Effector memory CD8-positive, alpha-beta T cell (primary cell): ENCODE data around the gene SPATA13.
"Not testable (repeated sequence)": the region's sequence is repeated elsewhere in the genome, so short reads cannot be mapped to it uniquely, and the experiment has no call there.

Experiments used
- ATAC-seq: fragments of 150-1000 bp; cut with Tn5 transposase; replicated peaks from 2 replicates; pipeline ENCODE4 v1.10.0; 2021; ENCODE audit warnings: mild to moderate bottlenecking, moderate library complexity
- DNase-seq, 3 experiments: peaks; one replicate each; pipeline ENCODE4 v3.0.0; 2021
- H3K27ac Mint-ChIP-seq, 2 donors: one replicate each; pipeline ENCODE4 v1.8.0; 2022; ENCODE audit warnings: mild to moderate bottlenecking in 2 of 2, mixed read lengths in 2 of 2, moderate library complexity in 2 of 2
- H3K27me3 Mint-ChIP-seq, 2 donors: one replicate each; pipeline ENCODE4 v1.8.0; 2022; ENCODE audit warnings: mixed read lengths in 2 of 2
- H3K36me3 Mint-ChIP-seq: one replicate; pipeline ENCODE4 v1.8.0; 2022; ENCODE audit warnings: mild to moderate bottlenecking, moderate library complexity, mixed read lengths; ENCODE audit not compliant: insufficient read depth
- H3K4me1 Mint-ChIP-seq, 2 donors: one replicate each; pipeline ENCODE4 v1.8.0; 2022; ENCODE audit warnings: low read depth in 2 of 2, mixed read lengths in 2 of 2
- H3K4me3 Mint-ChIP-seq, 2 donors: one replicate each; pipeline ENCODE4 v1.8.0; 2022; ENCODE audit warnings: mild to moderate bottlenecking in 2 of 2, mixed read lengths in 2 of 2, moderate library complexity in 2 of 2
- H3K9me3 Mint-ChIP-seq, 2 donors: one replicate each; pipeline ENCODE4 v1.8.0; 2022; ENCODE audit warnings: mixed read lengths in 2 of 2

SPATA13 gene

DNA sequence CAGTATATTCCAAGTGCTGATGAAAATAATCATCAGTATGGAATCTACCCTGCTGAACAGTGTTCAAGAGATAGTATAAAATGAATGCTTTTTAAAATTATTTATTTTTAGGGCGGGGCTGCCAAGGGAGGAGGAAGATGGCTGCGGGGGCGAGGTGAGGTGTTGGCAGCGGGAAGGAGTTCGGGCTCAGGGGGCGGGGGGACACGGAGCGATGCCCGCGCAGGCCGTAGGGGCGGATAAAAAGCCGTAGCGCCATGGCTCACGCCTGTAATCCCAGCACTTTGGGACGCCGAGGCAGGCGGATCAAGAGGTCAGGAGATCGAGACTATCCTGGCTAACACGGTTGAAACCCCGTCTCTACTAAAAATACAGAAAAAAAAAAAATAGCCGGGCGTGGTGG lies 167.1 kb downstream of the SPATA13 start:
- H3K9me3 Mint-ChIP-seq, H3K4me3 Mint-ChIP-seq, H3K4me1 Mint-ChIP-seq: not testable (repeated sequence)

DNA sequence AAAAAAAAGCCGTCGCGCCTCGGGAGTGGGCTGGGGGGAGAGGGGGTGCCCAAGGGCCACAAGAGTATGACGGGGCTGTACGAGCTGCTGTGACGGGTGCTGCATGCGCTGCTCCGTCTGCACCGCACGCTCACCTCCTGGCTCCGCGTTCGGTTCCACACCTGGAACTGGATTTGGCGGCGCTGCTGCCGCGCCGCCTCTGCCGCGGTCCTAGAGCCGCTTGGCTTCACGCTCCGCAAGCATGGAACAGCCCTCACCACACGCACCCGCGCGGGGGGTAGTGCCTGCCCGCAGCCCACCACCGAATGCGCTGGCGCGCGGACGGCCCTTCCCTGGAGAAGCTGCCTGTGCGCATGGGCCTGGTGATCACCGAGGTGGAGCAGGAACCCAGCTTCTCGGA lies 167.6 kb downstream of the SPATA13 start:
- no peak overlapping the region for H3K27ac Mint-ChIP-seq
- ATAC-seq (no peak), DNase-seq (no peak)
- H3K9me3 Mint-ChIP-seq = no peaks in the 10 kb centered on the region
- no peaks in the 10 kb centered on the region for H3K4me1 Mint-ChIP-seq
- H3K27me3 Mint-ChIP-seq = peaks cover 38 to 60% of the 10 kb centered on the region in 2 donors
- H3K36me3 Mint-ChIP-seq = no peaks in the 10 kb centered on the region
- no peak overlapping the region for H3K4me3 Mint-ChIP-seq

More for the DNA sequence above, 167.1 kb downstream of the SPATA13 start:
- ATAC-seq, H3K36me3 Mint-ChIP-seq, DNase-seq, H3K27ac Mint-ChIP-seq: not testable (repeated sequence)
- peaks cover 37 to 60% of the 10 kb centered on the region in 2 donors for H3K27me3 Mint-ChIP-seq

DNA sequence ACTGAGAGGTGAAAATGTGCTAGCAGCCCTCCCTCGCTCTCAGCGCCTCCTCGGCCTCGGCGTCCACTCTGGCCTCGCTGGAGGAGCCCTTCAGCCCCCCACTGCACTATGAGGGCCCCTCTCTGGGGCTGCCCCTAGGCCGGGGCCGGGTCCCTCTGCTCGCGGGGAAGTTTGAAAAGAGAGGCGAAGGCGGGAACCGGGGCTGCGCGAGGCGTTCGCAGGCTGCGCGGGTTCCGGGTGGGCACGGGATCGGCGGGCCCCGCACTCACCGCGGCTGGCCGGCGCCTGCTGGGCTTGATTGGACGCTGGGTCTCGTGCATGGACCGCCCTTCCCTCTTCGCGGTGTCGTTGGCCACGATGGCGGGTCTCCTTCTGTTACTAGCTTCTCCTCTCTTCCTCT lies 178.2 kb downstream of the SPATA13 start:
- peaks cover 0 to 2% of the 10 kb centered on the region in 2 donors for H3K4me1 Mint-ChIP-seq
- H3K4me3 Mint-ChIP-seq = no peak overlapping the region
- no peaks in the 10 kb centered on the region for H3K36me3 Mint-ChIP-seq
- no peak for ATAC-seq
- H3K27ac Mint-ChIP-seq = no peak overlapping the region
- peaks cover 17 to 35% of the 10 kb centered on the region in 2 donors for H3K27me3 Mint-ChIP-seq
- no peak for DNase-seq
- no peaks in the 10 kb centered on the region for H3K9me3 Mint-ChIP-seq

DNA sequence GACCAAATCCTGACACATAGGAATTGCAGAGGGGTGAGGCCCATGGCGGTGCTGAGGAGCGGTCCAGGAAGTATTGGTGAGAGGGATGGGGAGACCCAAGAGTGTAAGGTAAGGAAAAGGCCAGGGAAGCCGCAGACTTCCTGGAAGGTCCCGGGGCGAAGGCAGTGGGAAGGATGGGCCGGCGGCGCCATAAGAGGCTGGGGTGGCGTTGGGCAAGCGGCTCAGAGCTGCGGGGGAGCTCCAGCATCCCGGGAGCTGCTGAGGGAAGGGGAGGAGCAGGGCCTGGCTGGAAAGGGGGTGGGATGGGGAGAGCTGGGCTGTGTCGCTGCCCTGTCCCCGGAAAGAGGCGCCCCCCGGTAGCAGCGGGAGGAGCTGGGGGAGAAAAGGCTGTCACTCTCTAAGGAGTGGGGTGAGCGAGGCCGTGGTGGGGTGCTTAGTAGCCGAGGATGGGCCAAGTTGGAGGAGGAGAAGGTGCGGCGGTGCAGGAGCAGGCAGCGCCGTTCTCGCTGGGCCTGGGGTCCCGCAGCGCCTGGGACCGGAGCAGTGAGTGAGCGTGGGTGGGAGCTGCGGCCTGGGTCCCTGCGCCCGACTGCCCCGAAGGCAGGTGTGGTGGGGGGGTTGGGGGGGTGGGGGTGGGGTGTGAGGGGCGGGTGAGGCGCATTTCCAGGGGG lies 179.6 kb downstream of the SPATA13 start:
- Mint-ChIP-seq H3K4me1 (peaks cover 0 to 2% of the 10 kb centered on the region in 2 donors), H3K27ac (no peak overlapping the region), H3K36me3 (no peaks in the 10 kb centered on the region), H3K27me3 (peaks cover 13 to 21% of the 10 kb centered on the region in 2 donors), H3K4me3 (no peak overlapping the region), H3K9me3 (no peaks in the 10 kb centered on the region)
- no peak for DNase-seq
- no peak for ATAC-seq

DNA sequence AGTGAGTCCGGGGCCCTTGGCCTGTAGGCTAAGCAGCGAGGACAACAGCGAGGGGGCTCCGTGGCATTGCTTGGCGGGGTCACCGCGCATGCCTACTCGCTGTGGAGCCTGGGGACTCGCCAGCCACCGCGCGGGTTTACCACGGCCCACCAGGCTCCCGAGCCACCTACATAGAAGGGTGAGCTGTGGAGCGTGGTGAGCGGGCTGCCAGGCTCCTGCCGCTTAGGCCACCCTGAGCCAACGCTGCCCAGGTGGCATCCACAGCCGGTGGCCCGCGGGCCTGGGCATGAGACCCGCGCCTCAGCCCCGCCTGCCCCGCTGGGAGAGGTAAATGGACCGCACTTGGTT lies 180.1 kb downstream of the SPATA13 start:
- H3K4me3 Mint-ChIP-seq = no peak overlapping the region
- H3K27ac Mint-ChIP-seq = no peak overlapping the region
- DNase-seq (no peak), ATAC-seq (no peak)
- H3K4me1 Mint-ChIP-seq = peaks cover 0 to 2% of the 10 kb centered on the region in 2 donors
- H3K9me3 Mint-ChIP-seq = no peaks in the 10 kb centered on the region
- H3K36me3 Mint-ChIP-seq = no peaks in the 10 kb centered on the region
- H3K27me3 Mint-ChIP-seq = peaks cover 14 to 16% of the 10 kb centered on the region in 2 donors

DNA sequence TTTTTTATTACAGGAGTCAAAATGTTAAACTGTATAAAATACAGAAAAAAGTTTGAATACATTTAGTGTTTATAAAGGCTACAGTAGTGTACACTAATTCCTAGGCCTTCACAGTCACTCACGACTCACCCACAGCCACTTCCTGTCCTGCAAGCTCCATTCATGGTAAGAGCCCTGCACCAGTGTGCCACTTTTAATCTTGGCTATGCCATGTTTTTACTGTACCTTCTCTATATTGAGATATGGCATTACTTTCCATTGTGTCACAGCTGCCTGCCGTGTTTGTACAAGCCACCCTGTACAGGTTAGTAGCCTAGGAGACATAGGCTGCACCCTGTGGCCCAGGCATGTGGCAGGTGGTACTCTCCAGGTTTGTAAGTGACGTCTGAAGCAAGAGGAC lies 180.9 kb downstream of the SPATA13 start:
- ATAC-seq (no peak), DNase-seq (no peak)
- H3K27ac Mint-ChIP-seq = no peak overlapping the region
- no peaks in the 10 kb centered on the region for H3K9me3 Mint-ChIP-seq
- H3K4me1 Mint-ChIP-seq = peaks cover 0 to 2% of the 10 kb centered on the region in 2 donors
- peaks cover 10 to 14% of the 10 kb centered on the region in 2 donors for H3K27me3 Mint-ChIP-seq
- H3K36me3 Mint-ChIP-seq = no peaks in the 10 kb centered on the region
- no peak overlapping the region for H3K4me3 Mint-ChIP-seq

DNA sequence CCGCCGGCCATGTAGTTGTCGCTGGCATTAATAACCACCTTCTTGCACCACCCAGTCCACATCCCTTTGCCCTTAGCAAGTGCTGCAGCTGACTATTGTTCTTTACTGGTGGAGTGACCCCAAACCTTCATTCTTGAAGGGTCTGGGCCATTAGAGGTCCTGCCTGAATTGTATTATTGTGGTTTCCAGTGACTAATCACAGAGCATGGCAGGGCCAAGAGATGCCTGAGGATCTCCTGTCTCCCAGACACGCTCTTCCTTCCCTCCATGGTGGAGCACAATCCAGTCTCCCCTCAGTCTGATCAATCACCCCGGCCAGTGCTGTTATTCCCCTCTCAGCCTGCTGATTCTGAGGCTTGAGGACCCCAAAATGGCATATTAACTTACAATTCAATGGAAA lies 187.9 kb downstream of the SPATA13 start:
- no peak for ATAC-seq
- Mint-ChIP-seq H3K9me3 (no peaks in the 10 kb centered on the region), H3K36me3 (no peaks in the 10 kb centered on the region), H3K4me1 (no peaks in the 10 kb centered on the region), H3K4me3 (no peak overlapping the region), H3K27me3 (peaks cover 0 to 7% of the 10 kb centered on the region in 2 donors), H3K27ac (no peak overlapping the region)
- no peak for DNase-seq

DNA sequence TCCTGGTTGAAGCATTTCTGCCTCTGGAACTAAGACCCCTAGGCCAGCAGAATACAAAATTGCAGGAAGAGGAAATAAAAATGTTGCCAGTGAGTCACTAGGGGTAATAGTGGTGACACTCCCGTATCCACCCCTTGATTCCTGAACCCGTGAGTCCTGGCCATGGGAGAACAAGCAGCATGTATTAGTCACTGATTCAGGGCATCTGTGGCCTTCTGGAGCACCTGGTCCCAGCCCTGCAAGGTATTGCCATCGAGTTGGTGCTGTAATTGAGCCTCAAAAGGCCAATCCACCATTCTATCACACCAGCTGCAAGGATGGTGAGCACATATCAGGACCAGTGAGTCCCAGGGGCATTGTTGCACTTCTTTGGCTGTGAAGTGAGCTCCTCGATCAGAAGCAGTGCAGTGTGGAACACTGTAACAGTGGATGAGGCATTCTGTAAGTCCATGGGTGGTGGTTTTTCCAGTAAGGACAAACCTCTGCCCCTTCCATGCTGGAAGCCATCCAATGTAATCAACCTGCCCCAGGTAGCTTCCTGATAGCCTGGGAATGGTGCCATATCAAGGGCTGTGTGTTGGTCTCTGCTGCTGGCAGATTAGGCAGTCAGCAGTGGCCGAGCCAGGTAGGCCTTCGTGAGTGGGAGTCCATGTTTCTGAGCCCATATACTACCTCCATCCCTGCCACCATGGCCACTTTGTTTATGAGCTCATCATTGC lies 188.4 kb downstream of the SPATA13 start:
- no peak overlapping the region for H3K4me3 Mint-ChIP-seq
- no peaks in the 10 kb centered on the region for H3K36me3 Mint-ChIP-seq
- no peak for DNase-seq
- no peaks in the 10 kb centered on the region for H3K4me1 Mint-ChIP-seq
- peaks cover 0 to 7% of the 10 kb centered on the region in 2 donors for H3K27me3 Mint-ChIP-seq
- H3K9me3 Mint-ChIP-seq = no peaks in the 10 kb centered on the region
- no peak for ATAC-seq
- no peak overlapping the region for H3K27ac Mint-ChIP-seq

DNA sequence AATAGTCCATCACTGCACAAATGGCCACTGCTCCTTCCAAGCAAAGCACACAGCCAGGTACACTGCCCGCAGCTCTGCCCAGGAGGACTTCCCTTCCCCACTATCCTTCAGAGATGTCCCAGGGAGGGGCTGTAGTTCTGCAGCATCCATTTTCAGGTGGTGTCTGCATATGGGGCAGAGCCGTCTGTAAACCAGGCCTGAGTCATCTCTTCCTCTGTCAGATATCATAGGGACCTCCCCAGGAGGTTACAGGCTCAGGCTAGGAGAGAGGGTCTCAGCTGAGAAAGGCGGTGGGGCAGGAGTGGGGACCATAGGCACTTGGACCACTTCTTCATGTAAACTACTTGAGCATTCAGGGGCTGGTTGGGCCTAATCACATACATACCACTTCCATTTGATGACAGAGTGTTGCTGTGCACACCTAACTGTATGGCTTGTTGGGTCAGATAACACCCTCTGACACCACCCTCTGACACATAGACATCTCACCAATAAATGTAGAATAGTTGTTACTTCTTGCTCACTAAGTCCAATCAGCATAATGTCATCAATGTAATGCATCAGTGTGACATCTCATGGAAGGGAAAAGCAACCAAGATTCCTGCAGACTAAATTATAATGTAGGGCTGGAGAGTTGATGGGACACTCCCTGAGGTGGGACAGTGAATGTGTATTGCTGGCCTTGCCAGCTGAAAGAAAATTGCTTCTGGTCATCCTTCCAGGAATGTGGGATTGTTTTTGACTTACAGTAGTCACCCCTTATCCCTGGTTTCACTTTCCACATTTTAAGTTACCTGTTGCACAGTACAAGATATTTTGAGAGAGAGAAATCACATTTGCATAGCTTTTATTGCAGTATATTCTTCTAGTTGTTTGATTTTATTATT lies 189.5 kb downstream of the SPATA13 start:
- H3K27ac Mint-ChIP-seq, DNase-seq, H3K4me3 Mint-ChIP-seq, H3K27me3 Mint-ChIP-seq, H3K9me3 Mint-ChIP-seq, ATAC-seq, H3K4me1 Mint-ChIP-seq, H3K36me3 Mint-ChIP-seq: not testable (repeated sequence)

DNA sequence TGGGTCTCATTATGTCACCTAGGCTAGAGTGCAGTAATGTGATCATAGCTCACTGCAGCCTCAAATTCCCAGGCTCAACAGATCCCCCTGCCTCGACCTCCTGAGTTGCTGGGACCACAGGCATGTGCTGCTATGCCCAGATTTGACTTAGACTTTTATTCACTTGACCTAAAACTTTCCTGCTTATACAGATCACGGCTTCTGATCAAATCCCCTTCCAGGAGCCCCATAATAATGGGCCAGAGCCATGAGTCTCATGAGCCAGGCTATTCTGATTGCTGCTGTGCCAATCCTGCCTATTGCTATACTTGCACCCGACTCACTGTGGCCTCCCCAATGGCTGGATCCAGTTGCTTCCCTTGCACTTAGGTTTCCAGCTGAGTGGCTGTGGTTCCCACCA lies 190.9 kb downstream of the SPATA13 start:
- Mint-ChIP-seq H3K4me1 (no peaks in the 10 kb centered on the region), H3K27ac (no peak overlapping the region), H3K36me3 (no peaks in the 10 kb centered on the region), H3K4me3 (no peak overlapping the region), H3K27me3 (no peaks in the 10 kb centered on the region), H3K9me3 (no peaks in the 10 kb centered on the region)
- DNase-seq (no peak), ATAC-seq (no peak)

DNA sequence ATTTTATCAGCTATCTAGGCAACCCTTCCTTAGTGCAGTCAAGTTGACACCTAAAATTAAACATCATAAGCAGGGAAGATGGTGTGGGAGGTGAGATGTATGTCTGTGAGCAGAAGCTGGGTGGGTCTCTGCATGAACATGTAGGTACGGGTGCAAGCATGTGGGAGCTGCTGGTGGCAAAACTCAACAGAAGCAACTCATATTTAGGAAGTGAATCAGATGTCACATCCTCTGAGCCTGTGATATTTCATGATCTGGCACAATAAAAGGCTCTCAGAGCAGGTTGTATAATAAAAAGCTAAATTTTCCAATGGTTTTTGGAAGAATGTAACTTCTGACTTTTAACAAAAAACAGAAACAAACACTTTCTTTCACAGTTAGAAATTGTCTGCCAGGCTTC lies 193.2 kb downstream of the SPATA13 start:
- ATAC-seq = no peak
- no peaks in the 10 kb centered on the region for H3K27me3 Mint-ChIP-seq
- no peak overlapping the region for H3K27ac Mint-ChIP-seq
- no peak for DNase-seq
- H3K4me1 Mint-ChIP-seq = no peaks in the 10 kb centered on the region
- H3K9me3 Mint-ChIP-seq = no peaks in the 10 kb centered on the region
- no peak overlapping the region for H3K4me3 Mint-ChIP-seq
- H3K36me3 Mint-ChIP-seq = no peaks in the 10 kb centered on the region

DNA sequence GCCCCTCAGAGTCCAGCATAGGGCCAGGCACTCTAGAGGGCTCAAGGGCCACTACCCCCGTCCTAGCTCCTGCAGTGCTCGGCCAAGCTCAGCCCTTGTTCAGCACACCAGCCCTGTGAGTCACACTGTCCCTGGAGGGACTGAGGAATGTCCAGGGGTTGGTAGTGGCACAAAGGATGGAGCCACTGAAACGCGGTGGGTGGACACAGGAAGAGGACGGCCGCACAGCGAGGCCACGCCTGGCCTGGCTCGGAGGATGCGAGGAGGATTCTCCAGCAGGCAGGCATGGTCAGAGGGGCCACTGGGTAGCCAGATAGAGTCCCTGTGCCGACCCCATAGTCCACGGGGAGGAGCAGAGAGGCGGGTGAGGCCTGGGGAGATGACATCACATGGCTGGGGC lies 194.6 kb downstream of the SPATA13 start:
- Mint-ChIP-seq H3K27me3 (no peaks in the 10 kb centered on the region), H3K9me3 (no peaks in the 10 kb centered on the region), H3K36me3 (no peaks in the 10 kb centered on the region), H3K4me3 (no peak overlapping the region), H3K27ac (no peak overlapping the region), H3K4me1 (no peaks in the 10 kb centered on the region)
- ATAC-seq (no peak), DNase-seq (no peak)

DNA sequence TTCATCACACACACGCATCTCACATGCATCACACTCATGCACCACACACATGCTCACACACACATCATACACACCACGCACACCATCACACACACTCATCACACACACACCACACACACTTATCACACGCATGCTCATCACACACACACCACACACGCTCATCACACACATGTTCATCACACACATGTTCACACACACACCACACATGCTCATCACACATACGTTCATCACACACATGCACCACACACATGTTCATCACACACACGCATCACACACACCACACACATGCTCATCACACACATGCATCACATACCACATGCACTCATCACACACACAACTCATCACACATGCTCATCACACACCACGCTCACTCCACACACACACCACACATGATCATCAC lies 195.8 kb downstream of the SPATA13 start:
- Mint-ChIP-seq H3K36me3 (no peaks in the 10 kb centered on the region), H3K4me3 (no peak overlapping the region), H3K27ac (no peak overlapping the region), H3K4me1 (no peaks in the 10 kb centered on the region), H3K27me3 (no peaks in the 10 kb centered on the region), H3K9me3 (no peaks in the 10 kb centered on the region)
- DNase-seq (no peak), ATAC-seq (no peak)
